Measurements from ENCODE around the gene CACNA2D3. TPM values are rescaled to one million over a fixed set of nuclear protein-coding genes. Genes with fewer than 3 reads are reported as not detected.

CACNA2D3 gene
- total RNA-seq, 1 experiment from 2014 or later = not detected

- no peak for DNase-seq (ENCODE audit: low spot score)
These were observed 148.6 kb downstream of the CACNA2D3 start for GRCh38 chr3:54270816-54271526.

GRCh38 chr3:54273791-54274190 lies 151.4 kb downstream of the CACNA2D3 start:
- DNase-seq (ENCODE audit: low spot score) = no peak

GRCh38 chr3:54274607-54275006 lies 152.3 kb downstream of the CACNA2D3 start:
- no peak for DNase-seq (ENCODE audit: low spot score)

GRCh38 chr3:54279005-54279583 lies 156.7 kb downstream of the CACNA2D3 start:
- DNase-seq (ENCODE audit: low spot score) = peak; percentile 4

GRCh38 chr3:54283470-54283869 lies 161.1 kb downstream of the CACNA2D3 start:
- no peak for DNase-seq (ENCODE audit: low spot score)

GRCh38 chr3:54294214-54294613 lies 171.9 kb downstream of the CACNA2D3 start:
- peak; percentile 1 for DNase-seq (ENCODE audit: low spot score)

GRCh38 chr3:54296531-54296930 lies 174.2 kb downstream of the CACNA2D3 start:
- no peak for DNase-seq (ENCODE audit: low spot score)

GRCh38 chr3:54299169-54299935 lies 177.0 kb downstream of the CACNA2D3 start:
- DNase-seq (ENCODE audit: low spot score) = no peak

GRCh38 chr3:54303517-54304375 lies 181.4 kb downstream of the CACNA2D3 start:
- no peak for DNase-seq (ENCODE audit: low spot score)

- no peak for DNase-seq (ENCODE audit: low spot score)
These were observed 182.5 kb downstream of the CACNA2D3 start for GRCh38 chr3:54304877-54305276.

- no peak for DNase-seq (ENCODE audit: low spot score)
These were observed 183.2 kb downstream of the CACNA2D3 start for GRCh38 chr3:54305409-54306099.

GRCh38 chr3:54307566-54308180 lies 185.3 kb downstream of the CACNA2D3 start:
- DNase-seq (ENCODE audit: low spot score) = no peak

GRCh38 chr3:54309601-54310000 lies 187.2 kb downstream of the CACNA2D3 start:
- DNase-seq (ENCODE audit: low spot score) = no peak

GRCh38 chr3:54311211-54311747 lies 188.9 kb downstream of the CACNA2D3 start:
- DNase-seq (ENCODE audit: low spot score) = no peak

GRCh38 chr3:54312156-54312899 lies 190.0 kb downstream of the CACNA2D3 start:
- DNase-seq (ENCODE audit: low spot score) = no peak

GRCh38 chr3:54313418-54313817 lies 191.1 kb downstream of the CACNA2D3 start:
- DNase-seq (ENCODE audit: low spot score) = no peak

- peak; percentile 3 for DNase-seq (ENCODE audit: low spot score)
These were observed 199.2 kb downstream of the CACNA2D3 start for GRCh38 chr3:54321520-54321919.

- peak; percentile 74 for DNase-seq (ENCODE audit: low spot score)
These were observed 200.0 kb downstream of the CACNA2D3 start for GRCh38 chr3:54322354-54322753.

GRCh38 chr3:54324103-54324502 lies 201.8 kb downstream of the CACNA2D3 start:
- DNase-seq (ENCODE audit: low spot score) = no peak

GRCh38 chr3:54326951-54327350 lies 204.6 kb downstream of the CACNA2D3 start:
- DNase-seq (ENCODE audit: low spot score) = no peak

Data from HT-29 (cell line).